Midbrain (tissue), 1 donor: ENCODE measurements around the gene ANKRD13B.

ENCODE experiments used
- DNase-seq: peaks from one replicate; lab custom pipeline; 2025; lab: John Stamatoyannopoulos, UW

The ANKRD13B gene

DNA sequence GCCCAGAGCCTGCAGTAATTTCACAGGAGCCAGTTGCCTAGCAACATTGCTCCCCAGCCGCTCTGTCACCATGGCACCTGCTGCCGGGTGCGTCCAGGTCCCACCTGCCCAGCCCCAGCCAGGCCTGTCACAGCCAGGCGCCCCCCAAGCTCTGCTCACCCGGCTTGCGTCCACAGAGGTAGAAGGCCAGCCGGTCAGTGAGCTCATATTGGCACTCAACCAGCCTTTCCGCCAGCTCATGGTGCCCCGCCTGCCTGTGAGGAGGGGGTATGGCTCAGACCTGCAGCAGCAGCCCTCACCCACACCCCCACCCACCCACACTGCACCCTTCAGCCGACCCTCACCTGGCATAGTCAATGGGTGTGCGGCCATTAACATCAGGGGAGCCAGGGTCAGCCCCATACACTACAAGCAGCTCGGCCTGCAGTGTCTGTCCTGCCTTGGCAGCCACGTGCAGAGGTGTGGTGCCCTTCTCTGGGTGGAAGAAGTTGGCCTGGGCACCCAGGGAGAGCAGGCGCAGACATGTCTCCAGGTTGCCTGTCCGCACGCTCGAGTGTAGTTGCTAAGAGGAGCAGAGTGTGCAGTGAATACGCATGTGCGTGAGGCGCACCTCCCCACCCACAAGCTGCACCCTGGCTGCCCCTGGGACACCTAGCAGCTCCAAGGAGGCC, 11.2 kb upstream of the ANKRD13B start:
- no peak for DNase-seq

GRCh38 chr17:29582254-29582765, 10.6 kb upstream of the ANKRD13B start:
- DNase-seq = no peak

- DNase-seq = peak; percentile 89
Measured at GRCh38 chr17:29582772-29583171, 10.2 kb upstream of the ANKRD13B start.

DNA sequence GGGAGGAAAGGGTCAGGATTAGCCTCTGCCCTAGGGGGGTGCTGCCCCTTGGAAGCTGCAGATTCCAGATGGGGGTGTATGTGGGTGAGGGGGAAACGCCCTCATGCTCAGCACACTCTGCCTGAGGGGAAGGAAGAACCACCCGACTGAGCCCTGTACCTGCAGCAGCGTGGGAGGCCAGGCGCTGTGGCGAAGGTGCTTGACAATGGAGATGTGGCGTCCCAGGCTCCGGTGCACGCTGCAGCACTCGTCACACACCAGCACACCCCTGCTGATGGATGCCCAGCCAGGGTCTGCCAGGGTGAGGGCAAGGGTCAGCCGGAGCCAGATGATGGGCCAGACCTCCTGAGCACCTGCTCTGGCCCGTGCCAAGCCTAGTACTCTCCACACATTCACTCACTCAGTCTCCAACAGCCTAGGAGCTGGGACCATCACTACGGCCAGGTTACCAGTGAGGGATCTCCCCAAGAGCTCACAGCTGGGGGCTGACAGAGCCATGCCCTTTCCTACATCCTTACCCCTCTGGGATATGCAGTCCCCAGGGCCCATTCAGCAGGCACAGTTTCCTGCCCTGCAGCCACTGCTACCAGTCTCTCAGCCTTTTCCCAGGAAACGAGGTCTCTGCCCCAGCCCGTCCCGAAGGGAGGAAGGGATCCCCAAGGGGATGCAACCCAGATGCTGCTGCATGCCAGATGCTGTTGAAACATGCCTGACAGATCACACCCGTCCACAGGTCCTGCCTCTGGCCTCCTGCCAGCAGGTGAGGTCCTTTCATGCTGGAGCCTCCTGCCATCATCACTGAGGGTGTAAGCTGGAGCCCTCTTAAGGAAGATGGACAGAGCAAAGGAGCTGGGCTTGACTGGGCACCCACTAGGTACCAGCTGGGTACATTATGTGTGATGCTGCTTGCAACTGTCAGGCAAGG, 9.3 kb upstream of the ANKRD13B start:
- no peak for DNase-seq

DNA sequence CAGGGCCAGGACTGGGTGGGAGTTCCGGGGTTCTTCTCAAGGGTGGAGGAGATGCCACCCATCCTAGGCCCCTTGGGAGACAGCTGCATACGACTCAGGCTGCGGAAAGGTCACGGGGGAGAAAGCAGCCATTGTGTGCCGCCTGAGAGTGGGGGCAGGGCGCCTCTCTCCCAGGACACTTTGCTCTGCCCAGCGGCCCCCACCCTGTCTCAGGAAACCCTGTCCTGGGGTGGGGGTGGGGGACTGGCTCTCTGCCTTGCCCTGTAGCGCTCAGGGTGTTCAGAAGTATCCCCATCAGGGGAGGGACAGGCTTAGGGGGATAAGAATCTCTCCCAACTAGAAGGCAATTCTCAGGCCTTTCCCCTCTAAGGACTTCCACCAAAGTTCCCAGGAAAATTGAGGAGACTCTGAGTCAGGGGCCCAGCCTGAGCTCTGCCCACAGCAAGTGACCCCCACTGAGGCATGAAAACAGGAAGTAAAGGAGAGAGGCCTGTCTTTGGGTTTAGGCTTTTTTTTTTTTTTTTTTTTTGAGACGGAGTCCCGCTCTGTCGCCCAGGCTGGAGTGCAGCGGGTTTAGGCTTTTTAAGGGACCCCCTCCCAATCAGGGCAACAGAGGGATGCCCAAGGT, 8.4 kb upstream of the ANKRD13B start:
- DNase-seq = peak; percentile 82

- DNase-seq = no peak
Measured at GRCh38 chr17:29585080-29585751, 7.7 kb upstream of the ANKRD13B start.

DNA sequence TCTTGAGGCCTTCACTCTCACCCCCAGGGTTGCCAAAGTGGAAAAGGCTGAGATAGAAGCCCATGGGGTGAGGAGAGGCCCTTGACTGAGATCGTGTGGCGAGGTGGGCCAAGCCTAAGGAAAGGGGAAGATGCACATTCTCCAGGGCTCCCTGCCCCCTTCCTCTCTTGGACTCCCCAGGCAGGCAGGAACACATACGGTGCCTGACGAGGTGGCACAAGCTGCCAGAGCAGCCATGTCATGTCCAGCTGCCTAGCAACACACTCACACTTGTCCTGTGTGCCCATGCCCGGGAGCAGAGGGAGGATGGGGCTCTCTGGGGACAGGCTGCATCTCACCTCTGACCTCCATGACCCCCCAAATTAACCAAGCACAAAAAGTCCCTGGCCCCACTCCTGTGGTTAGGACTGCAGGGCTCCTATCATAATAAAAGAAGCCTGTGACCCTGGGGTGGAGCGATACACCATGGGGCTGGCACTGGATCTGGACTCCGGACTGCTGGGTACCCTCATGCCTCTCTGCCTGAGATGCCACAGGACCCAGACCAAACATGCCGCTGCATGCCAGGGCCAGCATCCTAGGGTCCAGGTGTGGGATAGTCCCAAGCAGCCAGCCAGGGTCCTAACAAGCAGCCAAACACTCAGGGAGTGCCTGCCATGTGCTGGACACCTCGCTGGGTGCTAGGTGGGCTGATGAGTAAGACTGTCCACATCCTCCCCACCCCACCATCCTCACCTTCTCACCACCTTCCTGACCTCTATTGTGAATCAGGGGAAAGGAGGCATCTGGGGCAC, 6.1 kb upstream of the ANKRD13B start:
- DNase-seq = no peak

DNA sequence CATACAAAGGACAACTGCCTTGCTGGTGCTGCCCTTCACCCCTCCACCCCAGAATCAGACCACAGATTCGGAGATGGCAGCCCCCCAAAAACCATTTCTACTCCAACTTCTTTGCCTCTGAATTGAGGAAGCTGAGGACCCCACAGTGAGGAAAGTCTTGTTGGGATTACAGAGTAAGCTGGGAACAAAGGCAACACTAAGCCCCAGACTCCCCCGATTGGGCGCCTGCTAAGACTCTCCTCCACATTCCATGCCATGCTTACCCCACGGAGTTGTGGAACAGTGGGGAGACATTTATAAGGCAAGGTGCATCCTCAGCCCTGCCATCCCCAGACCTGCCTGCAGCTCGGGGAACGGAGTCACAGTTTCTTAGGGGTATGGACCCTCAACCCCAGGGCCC, 5.3 kb upstream of the ANKRD13B start:
- no peak for DNase-seq

GRCh38 chr17:29588017-29588561, 4.8 kb upstream of the ANKRD13B start:
- DNase-seq = no peak

DNA sequence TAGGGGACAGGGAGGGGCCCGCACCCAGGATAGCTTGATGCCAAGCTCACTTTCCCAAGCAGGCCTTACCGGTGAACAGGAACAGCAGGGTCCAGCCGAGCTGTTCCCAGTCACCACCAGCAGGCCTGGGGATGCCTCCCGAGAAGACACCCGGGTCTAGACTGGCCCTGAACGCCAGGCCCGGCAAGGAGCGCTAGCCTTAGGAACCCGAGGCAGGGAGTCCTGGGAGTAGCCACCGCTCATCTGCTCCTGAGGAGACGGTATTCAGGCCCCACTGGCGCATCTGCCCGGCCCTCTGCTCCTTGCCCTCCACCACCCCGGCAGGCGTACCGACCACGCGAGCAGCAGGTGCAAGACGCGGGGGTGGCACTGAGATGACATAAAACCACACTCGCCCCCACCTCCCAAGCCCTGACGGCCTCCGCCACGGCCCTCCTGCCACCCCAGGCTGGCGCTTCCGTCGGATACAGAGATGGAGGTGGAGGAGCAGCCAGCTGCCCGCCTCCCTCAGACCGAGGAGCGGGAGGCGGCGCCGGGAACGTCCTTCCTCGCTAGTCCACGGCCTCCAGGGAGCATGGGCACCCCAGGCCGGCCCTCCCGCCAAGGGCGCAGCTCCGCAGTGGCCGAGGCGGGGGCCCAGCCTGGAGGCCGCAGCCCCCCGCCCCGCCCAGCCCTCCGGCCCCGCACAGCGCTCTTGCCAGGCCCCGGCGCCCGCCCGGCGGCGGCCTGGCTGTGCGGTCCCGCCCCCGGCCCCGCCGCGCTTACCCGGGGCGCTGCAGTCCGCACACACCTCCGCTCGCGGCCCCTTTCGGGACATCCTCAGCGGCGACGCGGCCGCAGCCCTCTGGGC, 4.1 kb upstream of the ANKRD13B start:
- peak; percentile 22 for DNase-seq

GRCh38 chr17:29589524-29590410, 3.2 kb upstream of the ANKRD13B start, which contains the start of gene GIT1:
GIT1 (minus strand) TSS chr17:29589648; CDS start chr17:29589378, 270 bp downstream.
- peak; percentile 91 for DNase-seq

- no peak for DNase-seq
Measured at GRCh38 chr17:29590411-29591145, 2.4 kb upstream of the ANKRD13B start.

DNA sequence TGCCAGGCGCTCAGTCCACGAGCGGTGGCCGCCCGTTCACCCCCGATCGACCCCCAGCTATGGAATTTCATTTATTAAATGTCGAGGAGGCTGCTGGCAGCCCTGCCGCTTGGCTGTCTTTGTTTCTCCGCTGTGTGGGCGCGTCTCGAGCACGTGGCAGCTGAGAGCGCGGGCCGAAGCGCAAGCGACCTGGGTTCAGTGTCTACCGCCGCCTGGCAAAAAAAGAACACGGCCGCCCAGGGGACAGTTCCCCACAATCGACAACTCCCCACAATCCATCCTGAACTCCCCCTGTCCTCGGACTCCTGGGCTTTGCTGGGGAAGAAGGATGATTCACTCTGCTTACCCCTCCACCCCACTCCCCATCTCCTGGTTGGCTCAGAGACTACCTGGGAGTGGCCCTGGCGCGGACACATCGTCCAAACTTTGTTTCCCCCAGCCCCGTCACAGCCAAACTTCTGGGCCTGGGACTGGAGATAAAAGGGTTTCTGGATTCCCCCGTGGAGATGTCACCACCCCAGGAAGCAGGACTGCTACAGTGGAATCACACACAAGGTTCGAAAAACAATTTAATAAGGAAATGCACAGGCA, 1.7 kb upstream of the ANKRD13B start:
- DNase-seq = peak; percentile 32

- DNase-seq = peak; percentile 93
Measured at GRCh38 chr17:29591737-29592608, 959 bp upstream of the ANKRD13B start.

GRCh38 chr17:29593591-29594518, 923 bp downstream of the ANKRD13B start:
- DNase-seq = no peak
